Body of pancreas (tissue), 4 donors: ENCODE measurements around the gene C2. TPM values are rescaled to one million over a fixed set of nuclear protein-coding genes. Genes with fewer than 3 reads are reported as not detected.
A peak's percentile ranks its signal among the peaks of the same experiment; 100 is the strongest.

Experiments
- ATAC-seq: fragments of 150-250 bp; one replicate; pipeline ENCODE4 v1.9.1; 2016
- DNase-seq, 4 donors: peaks; one replicate each; pipeline ENCODE4 v3.0.0-alpha.2; 2019
- H3K27ac ChIP-seq, 4 donors: fragments of 200-600 bp; sonication (generic); 1 replicate in 3 of 4; 2 replicates in 1 of 4; pipeline versions ENCODE4 v1.5.1 to v1.6.1; 2016 to 2019; ENCODE audit warnings: mild to moderate bottlenecking in 1 of 4, mixed read lengths in 1 of 4, moderate library complexity in 1 of 4
- H3K27me3 ChIP-seq, 2 donors: fragments of 200-600 bp; sonication (generic); one replicate each; pipeline ENCODE4 v1.6.0; 2016; ENCODE audit warnings: mild to moderate bottlenecking in 1 of 2
- H3K36me3 ChIP-seq, 2 donors: fragments of 200-600 bp; sonication (generic); replicated peaks in 1 of 2; 2 replicates each; pipeline ENCODE4 v1.5.1; 2016; ENCODE audit warnings: low read depth in 2 of 2; ENCODE audit not compliant: insufficient read depth in 1 of 2
- H3K4me1 ChIP-seq: fragments of 200-600 bp; sonication (generic); one replicate; pipeline ENCODE4 v1.6.0; 2016
- H3K4me3 ChIP-seq, 2 donors: fragments of 200-600 bp; sonication (generic); 1 replicate in 1 of 2; 2 replicates in 1 of 2; pipeline ENCODE4 v1.5.1; 2016 to 2019
- H3K9me3 ChIP-seq, 3 donors: fragments of 200-600 bp; sonication (generic); 1 replicate in 2 of 3; 2 replicates in 1 of 3; pipeline ENCODE4 v1.5.1; 2016
- POLR2A ChIP-seq, 3 donors: fragments of 450-650 bp; IDR thresholded peaks; one replicate each; pipeline ENCODE4 v1.6.1; 2016; ENCODE audit warnings: antibody characterized with exemption in 3 of 3, mild to moderate bottlenecking in 2 of 3
- WGBS, 2 donors: methylation state at CpG; one replicate each; pipeline ENCODE4 v1.1.5; 2017; 5-methylcytosine and 5-hydroxymethylcytosine counted together
- intact Hi-C: fragments of 100-400 bp; cut with DNase I; formaldehyde crosslinking; loops from one replicate; pipeline ENCODE4 v1.15.1; 2023
- total RNA-seq, 2 donors: library from RNA; depleted of rRNA; stranded (reverse); fragments of >200 nt; gene quantifications; one replicate each; pipeline ENCODE4 v1.1.0, GENCODE V29; 2016
- TF ChIP-seq, protein P1 (sequence below), 7 experiments: fragments of 450-650 bp in 4 of 7; fragments of 200-600 bp in 3 of 7; sonication (generic) in 3 of 7; IDR thresholded peaks; one replicate each; pipeline ENCODE4 v1.5.1; 2016 to 2019; ENCODE audit warnings: antibody characterized with exemption in 7 of 7

The C2 gene
- total RNA-seq, 2 donors from 2014 or later = 1.3 TPM

DNA sequence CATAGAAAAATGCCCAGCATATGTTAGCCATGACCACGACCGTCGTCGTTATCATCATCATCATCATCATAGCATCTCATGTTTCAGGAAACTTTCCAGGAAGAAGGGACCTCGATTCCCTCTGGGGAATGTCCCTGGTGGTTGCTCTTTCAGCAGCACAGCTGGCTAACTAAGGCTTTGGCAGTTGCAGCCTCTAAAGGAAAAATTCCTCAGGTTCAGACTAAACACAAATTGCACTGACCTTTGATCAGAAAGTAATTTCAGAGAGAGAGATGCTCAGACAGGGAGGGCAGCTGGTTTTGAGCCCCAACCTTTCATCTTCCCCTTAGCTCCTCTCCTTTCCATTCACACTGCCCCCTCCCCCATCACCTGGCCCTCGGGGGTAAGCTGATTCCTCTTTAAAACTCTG lies 12.7 kb downstream of the C2 start:
- Histone ChIP-seq H3K36me3 (no peaks in the 10 kb centered on the region), H3K27me3 (no peaks in the 10 kb centered on the region), H3K9me3 (no peaks in the 10 kb centered on the region), H3K4me1 (peaks cover 13% of the 10 kb centered on the region), H3K27ac (no peak overlapping the region), H3K4me3 (no peak overlapping the region)
- ATAC-seq (peak; percentile 22), DNase-seq (no peak)
- intact Hi-C loops = no loop called here
- TF ChIP-seq POLR2A (IDR thresholded peaks at IDR 0.05) = no peak
- TF ChIP-seq, protein P1, sequence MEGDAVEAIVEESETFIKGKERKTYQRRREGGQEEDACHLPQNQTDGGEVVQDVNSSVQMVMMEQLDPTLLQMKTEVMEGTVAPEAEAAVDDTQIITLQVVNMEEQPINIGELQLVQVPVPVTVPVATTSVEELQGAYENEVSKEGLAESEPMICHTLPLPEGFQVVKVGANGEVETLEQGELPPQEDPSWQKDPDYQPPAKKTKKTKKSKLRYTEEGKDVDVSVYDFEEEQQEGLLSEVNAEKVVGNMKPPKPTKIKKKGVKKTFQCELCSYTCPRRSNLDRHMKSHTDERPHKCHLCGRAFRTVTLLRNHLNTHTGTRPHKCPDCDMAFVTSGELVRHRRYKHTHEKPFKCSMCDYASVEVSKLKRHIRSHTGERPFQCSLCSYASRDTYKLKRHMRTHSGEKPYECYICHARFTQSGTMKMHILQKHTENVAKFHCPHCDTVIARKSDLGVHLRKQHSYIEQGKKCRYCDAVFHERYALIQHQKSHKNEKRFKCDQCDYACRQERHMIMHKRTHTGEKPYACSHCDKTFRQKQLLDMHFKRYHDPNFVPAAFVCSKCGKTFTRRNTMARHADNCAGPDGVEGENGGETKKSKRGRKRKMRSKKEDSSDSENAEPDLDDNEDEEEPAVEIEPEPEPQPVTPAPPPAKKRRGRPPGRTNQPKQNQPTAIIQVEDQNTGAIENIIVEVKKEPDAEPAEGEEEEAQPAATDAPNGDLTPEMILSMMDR (IDR thresholded peaks at IDR 0.05) = no peak
- 8 to 9% methylated on average over 6 of the region's 6 CpGs for WGBS, 2 donors

DNA sequence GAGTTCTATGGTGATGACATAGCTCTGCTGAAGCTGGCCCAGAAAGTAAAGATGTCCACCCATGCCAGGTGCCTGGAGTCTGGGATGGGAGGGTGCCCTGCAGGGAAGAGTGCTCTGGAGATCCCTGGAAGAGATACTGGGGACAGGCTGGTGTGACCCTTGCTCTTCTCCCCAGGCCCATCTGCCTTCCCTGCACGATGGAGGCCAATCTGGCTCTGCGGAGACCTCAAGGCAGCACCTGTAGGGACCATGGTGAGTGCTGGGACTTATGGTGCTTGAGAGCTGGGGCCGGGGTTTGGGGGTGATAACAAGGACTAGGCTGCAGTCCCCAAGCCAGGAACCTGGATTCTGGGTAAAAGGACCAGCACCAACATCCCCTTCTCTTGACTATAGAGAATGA lies 16.2 kb downstream of the C2 start:
- Histone ChIP-seq H3K4me3 (no peak overlapping the region), H3K36me3 (no peaks in the 10 kb centered on the region), H3K27ac (no peak overlapping the region), H3K27me3 (no peaks in the 10 kb centered on the region), H3K9me3 (no peaks in the 10 kb centered on the region), H3K4me1 (peaks cover 22% of the 10 kb centered on the region)
- TF ChIP-seq, protein P1 (IDR thresholded peaks at IDR 0.05) = no peak
- TF ChIP-seq POLR2A (IDR thresholded peaks at IDR 0.05) = no peak
- WGBS, 2 donors = 66% methylated on average over 3 of the region's 3 CpGs; no CpG with 5 or more reads in 1 of the 2 donors
- ATAC-seq = no peak
- DNase-seq = no peak
- intact Hi-C loops = no loop called here

DNA sequence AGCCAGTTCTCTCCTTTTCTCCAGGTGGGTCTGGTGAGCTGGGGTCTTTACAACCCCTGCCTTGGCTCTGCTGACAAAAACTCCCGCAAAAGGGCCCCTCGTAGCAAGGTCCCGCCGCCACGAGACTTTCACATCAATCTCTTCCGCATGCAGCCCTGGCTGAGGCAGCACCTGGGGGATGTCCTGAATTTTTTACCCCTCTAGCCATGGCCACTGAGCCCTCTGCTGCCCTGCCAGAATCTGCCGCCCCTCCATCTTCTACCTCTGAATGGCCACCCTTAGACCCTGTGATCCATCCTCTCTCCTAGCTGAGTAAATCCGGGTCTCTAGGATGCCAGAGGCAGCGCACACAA lies 17.6 kb downstream of the C2 start:
- no peaks in the 10 kb centered on the region for H3K9me3 ChIP-seq
- no peak overlapping the region for H3K4me3 ChIP-seq
- intact Hi-C loops = no loop called here
- no peaks in the 10 kb centered on the region for H3K36me3 ChIP-seq
- H3K4me1 ChIP-seq = peaks cover 21% of the 10 kb centered on the region
- peak overlapping the region; percentile 86 to 88 (median 87) for H3K27ac ChIP-seq
- ATAC-seq = no peak
- TF ChIP-seq POLR2A (IDR thresholded peaks at IDR 0.05) = no peak
- TF ChIP-seq, protein P1 (IDR thresholded peaks at IDR 0.05) = no peak
- DNase-seq = no peak
- no peaks in the 10 kb centered on the region for H3K27me3 ChIP-seq
- WGBS, 2 donors = 65 to 71% methylated on average over 9 of the region's 9 CpGs

DNA sequence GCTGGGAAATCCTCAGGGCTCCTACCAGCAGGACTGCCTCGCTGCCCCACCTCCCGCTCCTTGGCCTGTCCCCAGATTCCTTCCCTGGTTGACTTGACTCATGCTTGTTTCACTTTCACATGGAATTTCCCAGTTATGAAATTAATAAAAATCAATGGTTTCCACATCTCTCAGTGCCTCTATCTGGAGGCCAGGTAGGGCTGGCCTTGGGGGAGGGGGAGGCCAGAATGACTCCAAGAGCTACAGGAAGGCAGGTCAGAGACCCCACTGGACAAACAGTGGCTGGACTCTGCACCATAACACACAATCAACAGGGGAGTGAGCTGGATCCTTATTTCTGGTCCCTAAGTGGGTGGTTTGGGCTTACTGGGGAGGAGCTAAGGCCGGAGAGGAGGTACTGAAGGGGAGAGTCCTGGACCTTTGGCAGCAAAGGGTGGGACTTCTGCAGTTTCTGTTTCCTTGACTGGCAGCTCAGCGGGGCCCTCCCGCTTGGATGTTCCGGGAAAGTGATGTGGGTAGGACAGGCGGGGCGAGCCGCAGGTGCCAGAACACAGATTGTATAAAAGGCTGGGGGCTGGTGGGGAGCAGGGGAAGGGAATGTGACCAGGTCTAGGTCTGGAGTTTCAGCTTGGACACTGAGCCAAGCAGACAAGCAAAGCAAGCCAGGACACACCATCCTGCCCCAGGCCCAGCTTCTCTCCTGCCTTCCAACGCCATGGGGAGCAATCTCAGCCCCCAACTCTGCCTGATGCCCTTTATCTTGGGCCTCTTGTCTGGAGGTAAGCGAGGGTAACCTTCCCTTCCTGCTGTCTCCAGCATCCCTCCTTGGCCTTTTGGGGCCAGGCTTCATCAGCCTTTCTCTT lies 18.2 kb downstream of the C2 start, which contains the start of gene CFB:
TSS of gene CFB (plus strand) at position 589 of the 863 bp plus-strand sequence. CDS start at position 716, 127 bp downstream.
- Histone ChIP-seq H3K4me1 (peaks cover 16% of the 10 kb centered on the region), H3K27ac (peak within 1 kb of the TSS; percentile 86 to 88 (median 87)), H3K36me3 (no peaks in the 10 kb centered on the region), H3K4me3 (no peak within 1 kb of the TSS), H3K27me3 (no peaks in the 10 kb centered on the region), H3K9me3 (no peaks in the 10 kb centered on the region)
- 31 to 36% methylated on average over 8 to 11 of the region's 11 CpGs for WGBS, 2 donors
- intact Hi-C loops = no loop called here
- ATAC-seq (peak; percentile 87), DNase-seq (peak; percentile 66 to 91 (median 79))
- TF ChIP-seq, protein P1 (IDR thresholded peaks at IDR 0.05) = no peak
- peak in 2 of 3 donors; percentile 71 to 83 for TF ChIP-seq POLR2A (IDR thresholded peaks at IDR 0.05)
